Activated T-cell treated with anti-CD3 and anti-CD28 coated beads for 1 hour (primary cell): Measurements from ENCODE around the gene TNNI3K.

Experiments
- DNase-seq: peaks from one replicate; pipeline ENCODE4 v3.0.0-alpha.2; 2020; ENCODE audit warnings: low read depth

TNNI3K gene

DNA sequence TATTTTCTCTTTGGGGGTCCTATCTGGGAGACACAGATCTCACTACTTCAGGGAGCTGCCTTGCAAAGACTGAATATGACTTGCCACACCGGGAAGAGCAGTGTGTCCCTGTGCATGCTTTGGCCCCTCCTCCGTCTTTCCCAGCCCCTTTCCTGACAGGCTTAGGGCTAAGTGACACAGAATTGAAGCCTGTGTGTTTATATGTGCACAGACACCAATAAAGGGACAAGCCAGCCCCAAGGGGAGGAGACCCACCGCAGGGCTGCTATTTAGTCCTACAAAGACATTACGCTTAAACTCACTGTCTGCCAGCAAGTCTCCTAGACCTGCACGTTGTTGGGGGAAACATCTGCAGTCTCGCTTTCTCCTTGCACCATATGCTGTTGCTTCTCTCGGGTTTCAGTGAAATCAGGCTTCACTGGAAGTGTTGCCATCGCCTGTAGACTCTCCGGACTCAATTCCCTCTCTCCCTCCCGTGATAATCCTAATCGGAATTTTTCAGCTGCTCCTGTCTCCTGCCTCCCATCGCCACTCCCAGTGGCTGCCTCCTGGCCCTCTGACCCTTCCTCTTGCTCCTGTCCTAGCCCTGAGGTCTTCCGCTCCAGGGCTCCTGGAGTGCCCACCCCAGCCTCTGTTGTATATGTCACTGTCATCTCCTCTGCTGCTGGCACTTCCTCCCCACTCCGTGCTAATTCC lies 335.8 kb downstream of the TNNI3K start:
- DNase-seq, result no peak

GRCh38 chr1:74571493-74571800 lies 336.3 kb downstream of the TNNI3K start:
- DNase-seq, result no peak

DNA sequence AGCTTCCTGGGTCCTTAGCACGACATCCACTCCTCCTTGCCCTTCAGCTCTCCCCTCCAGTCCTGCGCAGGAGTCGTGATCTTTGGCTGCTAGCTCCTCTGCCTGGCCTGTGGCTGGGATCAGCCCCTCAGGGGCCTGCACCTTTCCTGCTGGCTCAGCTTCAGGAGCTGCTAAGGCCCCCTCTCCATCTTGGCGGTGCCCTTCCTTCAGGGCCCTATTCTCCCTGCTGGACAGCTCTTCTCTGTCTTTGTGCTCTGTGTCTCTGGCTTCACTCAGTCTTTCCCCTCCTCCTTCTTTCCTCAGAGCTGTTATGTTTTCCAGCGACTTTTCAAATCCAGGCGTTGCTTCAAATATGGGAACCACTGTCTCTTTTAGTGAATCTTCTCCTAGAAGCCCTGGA lies 336.7 kb downstream of the TNNI3K start:
- no peak for DNase-seq

GRCh38 chr1:74578101-74578500 lies 342.9 kb downstream of the TNNI3K start:
- no peak for DNase-seq

- no peak for DNase-seq
Measured at GRCh38 chr1:74579425-74579824, 344.2 kb downstream of the TNNI3K start.

- no peak for DNase-seq
Measured at GRCh38 chr1:74583397-74583796, 348.2 kb downstream of the TNNI3K start.

GRCh38 chr1:74584185-74584584 lies 349.0 kb downstream of the TNNI3K start:
- DNase-seq, result no peak

DNA sequence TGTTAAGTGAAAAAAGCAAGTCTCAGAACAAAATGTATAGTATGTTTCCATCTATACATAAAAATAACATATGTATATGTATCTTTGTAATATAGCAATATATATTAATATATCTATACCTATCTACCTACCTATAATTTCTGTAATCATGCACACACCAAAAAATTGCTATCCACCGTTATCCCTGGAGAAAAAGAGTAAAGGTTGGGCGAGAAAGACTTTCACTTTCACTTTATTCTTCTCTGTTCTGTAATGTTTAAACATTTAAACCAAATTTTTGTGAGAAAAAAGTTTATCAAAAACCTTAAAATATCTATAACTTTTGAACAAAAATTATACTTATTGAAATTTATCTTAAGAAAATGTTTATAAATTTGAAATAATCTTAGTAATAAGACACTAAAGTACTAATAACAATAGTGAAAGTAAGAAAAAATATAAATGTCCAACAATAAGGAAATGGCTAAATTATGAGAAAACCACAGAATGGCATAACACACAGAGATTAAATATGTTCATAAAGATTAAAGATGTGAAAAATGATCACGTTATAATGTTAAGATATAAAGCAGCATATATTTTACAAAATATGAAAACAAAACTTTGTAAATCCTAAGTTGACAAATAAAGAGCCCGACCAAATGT lies 351.2 kb downstream of the TNNI3K start:
- DNase-seq, result no peak

- DNase-seq, result no peak
Measured at GRCh38 chr1:74587888-74588287, 352.7 kb downstream of the TNNI3K start.

GRCh38 chr1:74590288-74590687 lies 355.1 kb downstream of the TNNI3K start:
- DNase-seq, result no peak

GRCh38 chr1:74591949-74592348 lies 356.8 kb downstream of the TNNI3K start:
- no peak for DNase-seq

- DNase-seq, result no peak
Measured at GRCh38 chr1:74592580-74593355, 357.6 kb downstream of the TNNI3K start.
